GM12875 (cell line): ENCODE results near the gene IRS4.

Experiments
- H3K4me3 ChIP-seq: one replicate; pipeline ENCODE4 v1.5.1; 2011; ENCODE audit warnings: low read depth, low read length, control low read depth
- TF ChIP-seq, protein P1 (sequence below): IDR thresholded peaks from 2 replicates; pipeline ENCODE4 v1.5.1; 2011; ENCODE audit warnings: low read depth, mild to moderate bottlenecking, control low read depth, inconsistent platforms, low read length, moderate library complexity, borderline replicate concordance; ENCODE audit not compliant: insufficient read depth

The IRS4 gene

DNA sequence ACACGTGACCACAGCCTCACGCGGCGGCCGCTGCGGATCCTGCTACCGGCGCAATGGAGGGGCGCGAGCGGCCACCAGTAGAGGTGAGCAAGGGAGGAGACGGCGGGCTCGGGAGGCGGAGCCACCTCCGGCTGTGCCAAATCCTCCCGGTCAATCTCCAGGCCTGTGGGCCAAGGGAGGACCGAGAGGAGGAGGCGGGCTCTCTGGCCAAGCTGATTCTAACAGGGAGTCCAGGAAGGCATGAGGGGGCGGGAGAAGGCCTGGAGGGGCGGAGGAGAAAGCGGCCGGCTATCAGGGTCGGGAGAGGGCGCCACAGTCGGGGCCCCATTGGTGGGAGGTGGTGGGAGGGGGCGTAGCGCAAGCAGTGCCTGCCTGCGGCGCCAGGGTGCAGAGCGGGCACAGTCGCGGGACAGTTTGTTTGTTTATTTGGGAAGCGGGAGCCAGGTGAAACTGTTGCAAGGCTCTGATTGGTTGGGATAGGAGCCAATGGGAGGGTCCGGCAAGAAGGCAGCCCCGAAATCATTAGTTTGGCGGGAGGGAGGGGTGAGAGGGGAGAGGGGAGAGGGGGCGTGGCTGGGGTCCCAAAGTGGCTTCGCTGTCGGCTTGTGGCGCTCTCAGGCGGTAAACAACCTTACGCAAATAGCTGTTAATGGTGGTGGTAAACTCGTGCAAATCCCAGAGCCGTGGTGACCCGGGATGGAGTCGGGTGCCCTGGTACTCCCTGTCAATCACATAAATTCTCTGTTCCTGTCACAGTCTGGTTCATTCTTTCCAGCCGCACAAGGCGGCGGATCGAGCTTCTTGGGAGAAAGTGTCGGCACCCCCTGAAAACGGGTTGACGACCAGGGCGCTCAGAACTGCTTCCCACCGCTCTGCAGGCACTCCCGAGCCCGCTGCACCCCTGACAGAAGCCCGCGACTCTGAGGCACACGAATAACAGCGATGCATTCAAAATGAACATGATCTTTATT is at the start of gene IRS4:
Gene IRS4 (minus strand): TSS at position 55 of the 971 bp plus-strand sequence.
- no peak within 1 kb of the TSS for H3K4me3 ChIP-seq

DNA sequence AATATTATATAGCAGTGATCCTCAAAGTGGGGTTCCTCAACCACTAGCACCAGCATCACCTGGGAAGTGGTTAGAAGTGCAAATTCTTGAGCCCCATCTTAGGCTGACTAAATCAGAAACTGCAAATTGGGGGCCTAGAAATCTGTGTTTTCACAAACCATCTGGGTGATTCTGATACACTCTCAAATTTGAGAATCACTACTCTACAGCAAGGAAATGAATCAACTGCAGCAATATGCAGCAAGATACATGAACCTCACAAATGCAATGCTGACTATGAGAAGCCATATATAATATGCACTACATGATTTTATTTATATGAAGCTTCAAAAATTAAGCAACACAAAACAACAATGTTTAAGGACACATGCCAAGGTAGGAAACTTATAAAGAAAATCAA is 36.2 kb upstream of the IRS4 start:
- TF ChIP-seq, protein P1, sequence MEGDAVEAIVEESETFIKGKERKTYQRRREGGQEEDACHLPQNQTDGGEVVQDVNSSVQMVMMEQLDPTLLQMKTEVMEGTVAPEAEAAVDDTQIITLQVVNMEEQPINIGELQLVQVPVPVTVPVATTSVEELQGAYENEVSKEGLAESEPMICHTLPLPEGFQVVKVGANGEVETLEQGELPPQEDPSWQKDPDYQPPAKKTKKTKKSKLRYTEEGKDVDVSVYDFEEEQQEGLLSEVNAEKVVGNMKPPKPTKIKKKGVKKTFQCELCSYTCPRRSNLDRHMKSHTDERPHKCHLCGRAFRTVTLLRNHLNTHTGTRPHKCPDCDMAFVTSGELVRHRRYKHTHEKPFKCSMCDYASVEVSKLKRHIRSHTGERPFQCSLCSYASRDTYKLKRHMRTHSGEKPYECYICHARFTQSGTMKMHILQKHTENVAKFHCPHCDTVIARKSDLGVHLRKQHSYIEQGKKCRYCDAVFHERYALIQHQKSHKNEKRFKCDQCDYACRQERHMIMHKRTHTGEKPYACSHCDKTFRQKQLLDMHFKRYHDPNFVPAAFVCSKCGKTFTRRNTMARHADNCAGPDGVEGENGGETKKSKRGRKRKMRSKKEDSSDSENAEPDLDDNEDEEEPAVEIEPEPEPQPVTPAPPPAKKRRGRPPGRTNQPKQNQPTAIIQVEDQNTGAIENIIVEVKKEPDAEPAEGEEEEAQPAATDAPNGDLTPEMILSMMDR = no peak

More for the DNA sequence above, at the start of gene IRS4:
- TF ChIP-seq, protein P1 = no peak

DNA sequence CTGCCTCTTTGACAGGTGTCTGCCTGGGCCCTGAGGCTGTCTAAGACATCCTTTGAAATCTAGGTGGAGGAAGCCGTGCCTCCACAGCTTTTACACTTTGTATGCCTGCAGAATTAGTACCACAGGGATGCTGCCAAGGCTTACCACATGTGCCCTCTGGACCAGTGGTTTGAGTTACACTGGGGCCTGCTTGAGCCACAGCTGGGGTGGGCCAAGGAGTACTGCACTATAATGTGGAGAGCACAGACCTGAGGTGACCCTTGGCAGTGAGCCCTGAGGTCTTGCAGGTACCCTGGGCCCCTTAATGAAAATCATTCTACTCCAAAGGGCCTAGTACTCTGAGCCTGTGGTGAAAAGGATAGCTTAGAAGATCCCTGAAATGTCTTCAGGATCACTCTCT is 27.2 kb upstream of the IRS4 start:
- TF ChIP-seq, protein P1 = no peak

More for the DNA sequence above, 36.2 kb upstream of the IRS4 start:
- no peak overlapping the region for H3K4me3 ChIP-seq

DNA sequence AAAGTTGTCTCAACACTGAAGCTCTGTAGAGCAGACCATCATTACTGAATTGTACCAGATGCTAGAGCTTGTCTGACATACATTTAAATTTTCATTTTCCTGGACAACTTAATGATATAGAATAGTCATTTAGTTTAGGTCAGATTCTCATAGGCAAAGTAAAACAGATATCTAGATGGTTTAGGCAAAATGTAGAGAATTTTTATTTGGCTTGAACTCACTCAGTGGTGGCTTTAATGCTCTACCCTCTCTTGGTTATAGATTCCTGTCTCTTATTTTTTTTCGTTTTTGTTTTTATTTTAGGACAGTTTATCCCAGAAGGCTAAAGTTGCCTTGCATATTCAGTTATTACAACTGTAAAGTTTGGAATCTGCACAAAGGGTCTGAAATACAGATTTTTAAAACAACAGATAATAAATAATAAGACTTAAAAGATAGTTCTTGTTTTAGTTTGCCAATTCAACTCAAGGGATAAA is 4.0 kb upstream of the IRS4 start:
- no peak overlapping the region for H3K4me3 ChIP-seq
- TF ChIP-seq, protein P1 = no peak

More for the DNA sequence above, 27.2 kb upstream of the IRS4 start:
- H3K4me3 ChIP-seq = no peak overlapping the region

DNA sequence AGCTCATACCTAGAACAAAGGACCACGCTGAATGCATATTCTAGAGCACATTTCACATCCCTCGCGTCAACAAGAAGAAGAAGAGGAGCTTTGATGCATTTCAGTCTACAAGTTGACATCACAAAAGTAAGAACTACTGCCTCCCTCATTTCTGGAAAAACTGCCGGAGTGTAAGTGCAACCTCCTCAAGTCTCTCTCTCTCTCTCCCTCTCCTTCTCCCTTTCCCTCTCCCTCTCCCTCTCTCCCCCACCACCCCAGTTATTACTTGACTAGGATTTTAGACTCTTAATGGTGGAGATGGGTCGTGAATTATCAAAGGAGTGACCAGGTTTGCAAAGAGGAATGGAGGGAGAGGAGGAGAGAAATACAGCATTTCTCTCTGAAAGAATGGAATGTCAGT is 1.4 kb upstream of the IRS4 start:
- H3K4me3 ChIP-seq = no peak overlapping the region
- TF ChIP-seq, protein P1 = no peak

DNA sequence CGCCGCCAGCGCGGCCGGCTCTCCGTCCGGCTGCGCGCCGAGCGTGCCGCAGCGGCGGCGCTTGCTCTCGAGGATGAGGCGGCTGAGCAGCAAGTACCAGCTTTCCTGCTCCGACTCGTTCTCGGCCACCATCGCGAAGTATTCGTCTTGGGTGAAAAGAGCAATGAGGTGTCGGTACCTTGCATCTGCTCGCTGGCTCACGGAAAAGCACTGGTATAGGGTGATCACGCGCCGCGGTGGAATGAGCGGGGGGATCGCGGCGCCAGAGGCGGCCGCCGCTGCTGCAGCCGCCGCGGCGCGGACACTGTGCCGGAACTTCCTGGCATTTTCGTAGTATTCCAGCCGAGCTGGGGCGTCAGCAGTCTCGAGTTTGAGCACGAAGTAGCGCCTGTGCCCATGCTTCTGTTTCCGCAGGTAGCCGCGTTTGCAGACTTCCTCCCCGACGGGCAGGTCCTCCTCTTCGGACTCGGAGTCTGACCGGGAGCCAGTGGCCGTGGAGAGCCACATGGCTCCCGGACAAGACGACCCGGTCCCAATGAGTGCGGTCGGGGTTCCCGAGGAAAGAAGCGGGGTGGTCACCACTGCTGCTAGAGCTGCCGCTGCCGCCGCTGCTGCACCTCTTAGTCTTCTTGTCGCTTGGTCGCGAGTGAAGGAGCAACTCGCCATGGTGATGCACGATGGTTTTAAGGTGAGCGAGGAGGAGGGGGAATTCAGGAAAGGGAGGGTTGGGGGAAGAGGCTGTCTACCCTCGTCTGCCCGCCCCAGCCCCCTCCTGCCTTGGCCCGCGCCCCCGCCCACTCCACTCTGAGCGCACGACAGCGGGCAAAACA is 469 bp downstream of the IRS4 start:
- no peak overlapping the region for H3K4me3 ChIP-seq
- TF ChIP-seq, protein P1 = no peak
